Measurements from ENCODE around the gene ADD3. TPM values are rescaled to one million over a fixed set of nuclear protein-coding genes. Genes with fewer than 3 reads are reported as not detected.

The ADD3 gene
- total and polyA plus RNA-seq, 8 donors = 31.9 to 83.3 (median 47.2) TPM

GRCh38 chr10:109966961-109967738 lies 40.6 kb upstream of the ADD3 start:
- no peak for DNase-seq
- intact Hi-C loops (cut with DNase I) = no loop called here

GRCh38 chr10:109967739-109968088 lies 40.1 kb upstream of the ADD3 start:
- Histone ChIP-seq H3K27ac (peak overlapping the region in 2 of 4 donors; percentile 24 to 45), H3K36me3 (no peaks in the 10 kb centered on the region), H3K27me3 (no peaks in the 10 kb centered on the region), H3K4me3 (no peak overlapping the region), H3K4me1 (peaks cover 14 to 49% (median 30%) of the 10 kb centered on the region in 3 donors), H3K9me3 (no peaks in the 10 kb centered on the region)
- no peak for DNase-seq
- TF ChIP-seq CTCF (IDR thresholded peaks at IDR 0.05) = no peak
- FAIRE-seq = no peak
- ATAC-seq = no peak
- intact Hi-C loops (cut with DNase I) = no loop called here

More at GRCh38 chr10:109966961-109967738, 40.6 kb upstream of the ADD3 start:
- FAIRE-seq (no peak), ATAC-seq (peak in 3 of 4 donors; percentile 7 to 25 (median 12))
- no peak for TF ChIP-seq CTCF (IDR thresholded peaks at IDR 0.05)
- no peaks in the 10 kb centered on the region for H3K9me3 ChIP-seq
- H3K36me3 ChIP-seq = no peaks in the 10 kb centered on the region
- H3K27ac ChIP-seq = peak overlapping the region in 2 of 4 donors; percentile 24 to 45
- no peak overlapping the region for H3K4me3 ChIP-seq
- H3K27me3 ChIP-seq = no peaks in the 10 kb centered on the region
- H3K4me1 ChIP-seq = peaks cover 14 to 49% (median 30%) of the 10 kb centered on the region in 3 donors
- 17 to 24% methylated on average over 9 of the region's 9 CpGs for WGBS, 2 donors

- peak in 3 of 4 donors; percentile 29 to 61 (median 56) for ATAC-seq
- peak in 2 of 6 donors; percentile 27 to 41 for DNase-seq
- intact Hi-C loops (cut with DNase I) = no loop called here
- Histone ChIP-seq H3K4me1 (peaks cover 14 to 49% (median 30%) of the 10 kb centered on the region in 3 donors), H3K36me3 (no peaks in the 10 kb centered on the region), H3K4me3 (no peak overlapping the region), H3K27me3 (no peaks in the 10 kb centered on the region), H3K27ac (no peak overlapping the region), H3K9me3 (no peaks in the 10 kb centered on the region)
- 49 to 50% methylated on average over 14 of the region's 14 CpGs for WGBS, 2 donors
- FAIRE-seq = no peak
- TF ChIP-seq CTCF (IDR thresholded peaks at IDR 0.05) = no peak
Measured at GRCh38 chr10:109968953-109969759, 38.6 kb upstream of the ADD3 start.

- Histone ChIP-seq H3K4me1 (peaks cover 18 to 53% (median 27%) of the 10 kb centered on the region in 3 donors), H3K27ac (no peak overlapping the region), H3K36me3 (no peaks in the 10 kb centered on the region), H3K27me3 (no peaks in the 10 kb centered on the region), H3K9me3 (no peaks in the 10 kb centered on the region), H3K4me3 (no peak overlapping the region)
- FAIRE-seq (no peak), ATAC-seq (no peak), DNase-seq (no peak)
- WGBS, 2 donors = 65 to 69% methylated on average over 8 of the region's 8 CpGs
- no peak for TF ChIP-seq CTCF (IDR thresholded peaks at IDR 0.05)
- intact Hi-C loops (cut with DNase I) = no loop called here
Measured at GRCh38 chr10:109969760-109970346, 37.9 kb upstream of the ADD3 start.

Measured in pancreas (tissue), 10 donors.